Activated naive CD8-positive, alpha-beta T cell treated with anti-CD3 and anti-CD28 coated beads for 36 hours (primary cell): ENCODE results near the gene RHD. TPM values are rescaled to one million over a fixed set of nuclear protein-coding genes. Genes with fewer than 3 reads are reported as not detected.
A peak's percentile ranks its signal among the peaks of the same experiment; 100 is the strongest.
"Not testable (repeated sequence)": the region's sequence is repeated elsewhere in the genome, so short reads cannot be mapped to it uniquely, and the experiment has no call there.

Source experiments
- DNase-seq: peaks from one replicate; pipeline ENCODE4 v3.0.0; 2021
- H3K27ac Mint-ChIP-seq: one replicate; pipeline ENCODE4 v1.8.0; 2022; ENCODE audit warnings: mild to moderate bottlenecking, moderate library complexity, mixed read lengths
- H3K27me3 Mint-ChIP-seq: one replicate; pipeline ENCODE4 v1.8.0; 2022; ENCODE audit warnings: mild to moderate bottlenecking, mixed read lengths
- H3K36me3 Mint-ChIP-seq: one replicate; pipeline ENCODE4 v1.8.0; 2021; ENCODE audit warnings: mild to moderate bottlenecking, mixed read lengths
- H3K4me1 Mint-ChIP-seq: one replicate; pipeline ENCODE4 v1.8.0; 2021; ENCODE audit warnings: mixed read lengths
- H3K4me3 Mint-ChIP-seq: one replicate; pipeline ENCODE4 v1.8.0; 2022; ENCODE audit warnings: mild to moderate bottlenecking, moderate library complexity, mixed read lengths
- H3K9me3 Mint-ChIP-seq: one replicate; pipeline ENCODE4 v1.8.0; 2022; ENCODE audit warnings: mixed read lengths
- total RNA-seq, 2 experiments: library from RNA; stranded (reverse); gene quantifications; one replicate each; pipeline ENCODE4 v1.2.3, GENCODE V29; 2021

Gene RHD
- total RNA-seq, 2 experiments from 2014 or later: not detected

DNA sequence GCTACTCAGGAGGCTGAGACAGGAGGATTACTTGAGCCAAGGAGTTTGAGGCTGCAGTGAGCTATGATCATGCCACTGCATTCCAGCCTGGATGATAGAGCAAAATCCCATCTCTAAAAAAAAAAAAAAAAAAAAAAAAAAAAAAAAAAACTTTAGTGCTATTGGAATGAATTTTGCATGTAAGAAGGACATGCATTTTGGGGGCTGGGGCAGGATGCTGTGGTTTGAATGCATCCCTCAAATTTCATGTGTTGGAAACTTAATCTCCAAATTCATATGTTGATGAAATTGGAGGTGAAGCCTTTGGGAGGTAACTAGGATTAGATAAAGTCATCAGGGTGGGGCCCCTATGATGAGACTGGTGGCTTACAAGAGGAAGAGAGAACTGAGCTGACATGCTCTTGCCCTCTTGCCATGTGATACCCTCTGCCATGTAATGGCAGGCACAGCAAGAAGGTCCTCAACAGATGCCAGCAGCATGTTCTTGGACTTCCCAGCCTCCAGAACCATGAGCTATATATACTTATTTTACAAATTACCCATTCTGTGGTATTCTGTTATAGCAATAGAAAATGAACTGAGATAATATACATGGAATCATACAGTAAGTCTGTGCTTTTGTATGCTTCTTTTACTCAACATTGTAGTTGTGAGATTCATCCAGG lies 40.6 kb downstream of the RHD start:
- not testable (repeated sequence) for DNase-seq, H3K4me3 Mint-ChIP-seq, H3K27ac Mint-ChIP-seq, H3K27me3 Mint-ChIP-seq, H3K9me3 Mint-ChIP-seq, H3K4me1 Mint-ChIP-seq
- peaks cover 13% of the 10 kb centered on the region for H3K36me3 Mint-ChIP-seq

DNA sequence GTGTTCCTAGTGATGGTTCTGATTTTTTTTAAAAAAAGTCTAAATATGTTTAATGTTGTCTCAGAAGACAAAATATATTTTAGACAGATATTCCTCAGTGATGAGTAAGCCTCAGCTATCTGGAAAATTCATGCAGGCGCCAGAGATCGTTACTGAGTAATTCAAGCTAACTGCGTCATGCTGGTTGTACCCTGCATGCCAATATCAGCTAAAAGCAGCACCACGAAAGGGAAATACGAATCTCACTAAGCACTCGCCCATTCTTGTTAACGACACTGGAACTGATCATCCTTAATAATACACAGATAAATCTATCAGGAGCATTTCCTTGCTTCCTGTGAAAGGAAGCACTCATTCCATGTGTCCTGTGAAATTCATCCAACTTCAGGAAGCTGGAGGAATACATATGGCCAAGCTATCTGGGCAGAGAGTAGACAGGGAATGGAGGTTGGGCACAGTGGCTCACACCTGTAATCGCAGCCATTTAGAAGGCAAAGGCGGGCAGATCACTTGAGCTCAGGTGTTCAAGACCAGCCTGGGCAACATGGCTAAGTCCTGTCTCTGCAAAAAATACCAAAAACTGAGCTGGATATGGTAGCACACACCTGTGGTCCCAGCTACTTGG lies 48.1 kb downstream of the RHD start:
- DNase-seq, H3K4me3 Mint-ChIP-seq, H3K27me3 Mint-ChIP-seq, H3K36me3 Mint-ChIP-seq, H3K4me1 Mint-ChIP-seq, H3K9me3 Mint-ChIP-seq, H3K27ac Mint-ChIP-seq: not testable (repeated sequence)

DNA sequence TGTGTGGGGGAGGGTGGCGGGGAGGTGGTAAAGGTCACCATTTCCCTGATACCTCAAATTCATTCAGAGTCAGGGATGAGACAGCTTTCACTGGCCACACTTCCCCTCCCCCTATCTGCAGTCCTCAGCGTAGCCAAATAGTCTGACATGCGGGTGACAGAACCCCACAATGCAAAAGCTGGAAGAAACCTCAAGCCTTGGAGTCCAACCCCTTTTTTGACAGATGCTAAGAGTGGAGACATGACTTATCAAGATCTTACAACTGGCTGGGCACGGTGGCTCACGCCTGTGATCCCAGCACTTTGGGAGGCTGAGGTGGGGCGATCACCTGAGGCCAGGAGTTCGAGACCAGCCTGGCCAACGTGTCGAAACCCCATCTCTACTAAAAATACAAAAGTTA lies 49.8 kb downstream of the RHD start:
- H3K4me3 Mint-ChIP-seq, H3K27ac Mint-ChIP-seq, DNase-seq, H3K27me3 Mint-ChIP-seq, H3K9me3 Mint-ChIP-seq, H3K36me3 Mint-ChIP-seq, H3K4me1 Mint-ChIP-seq: not testable (repeated sequence)

DNA sequence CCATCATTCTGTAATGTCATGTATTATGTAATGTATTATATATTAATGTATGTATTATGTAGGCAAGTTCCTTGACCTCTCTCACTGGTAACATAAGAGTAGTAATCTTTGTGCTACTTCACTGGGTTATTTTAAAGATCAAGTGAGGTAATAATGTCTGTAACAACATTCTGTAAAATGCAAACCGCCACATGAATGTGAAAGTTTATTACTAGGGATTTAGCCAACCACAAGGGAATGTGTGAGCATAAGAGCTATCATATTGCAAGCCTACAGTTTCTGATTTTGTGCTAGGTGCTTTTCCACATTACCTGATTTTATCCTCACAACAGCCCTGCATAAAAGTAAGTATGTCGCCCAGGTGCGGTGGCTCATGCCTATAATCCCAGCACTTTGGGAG lies 52.1 kb downstream of the RHD start:
- not testable (repeated sequence) for H3K9me3 Mint-ChIP-seq, H3K27ac Mint-ChIP-seq, H3K4me1 Mint-ChIP-seq, H3K4me3 Mint-ChIP-seq, DNase-seq, H3K36me3 Mint-ChIP-seq, H3K27me3 Mint-ChIP-seq

DNA sequence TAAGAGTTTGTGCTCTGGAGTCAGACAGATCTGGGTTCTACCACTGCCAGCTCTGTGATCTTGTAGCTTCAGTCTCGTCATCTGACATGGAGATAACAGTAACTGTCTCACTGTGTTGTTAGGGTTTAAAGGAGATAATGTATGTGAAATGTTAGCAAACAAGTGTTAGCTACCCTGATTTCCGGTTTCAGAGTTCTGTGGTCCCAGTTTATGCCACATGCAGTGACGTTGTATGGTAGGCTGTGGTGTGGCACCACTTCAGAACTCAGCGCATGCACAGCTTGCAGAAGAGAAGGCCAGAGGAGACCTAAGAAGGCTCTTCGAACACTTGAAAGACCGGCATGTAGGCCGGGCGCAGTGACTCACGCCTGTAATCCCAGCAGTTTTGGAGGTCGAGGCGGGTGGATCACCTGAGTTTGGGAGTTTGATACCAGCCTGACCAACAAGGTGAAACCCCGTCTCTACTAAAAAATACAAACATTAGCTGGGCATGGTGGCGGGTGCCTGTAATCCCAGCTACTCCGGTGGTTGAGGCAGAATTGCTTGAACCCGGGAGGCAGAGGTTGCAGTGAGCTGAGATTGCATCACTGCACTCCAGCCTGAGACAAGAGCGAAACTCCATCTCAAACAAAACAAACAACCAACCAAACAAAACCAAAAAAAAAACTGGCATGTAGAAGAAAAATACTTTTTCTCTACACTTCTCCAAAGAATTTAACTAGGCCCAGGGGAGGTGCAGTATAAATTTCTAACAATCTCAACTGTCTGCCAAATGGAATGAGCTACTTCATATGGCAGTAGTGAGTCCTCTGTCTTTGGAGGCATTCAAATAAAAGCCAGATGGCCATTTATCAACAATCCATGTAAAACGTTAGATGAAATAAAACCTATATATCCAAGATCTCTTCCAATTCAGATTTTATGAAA lies 55.8 kb downstream of the RHD start:
- H3K9me3 Mint-ChIP-seq, H3K4me1 Mint-ChIP-seq, H3K4me3 Mint-ChIP-seq, H3K27me3 Mint-ChIP-seq, H3K36me3 Mint-ChIP-seq, H3K27ac Mint-ChIP-seq, DNase-seq: not testable (repeated sequence)

DNA sequence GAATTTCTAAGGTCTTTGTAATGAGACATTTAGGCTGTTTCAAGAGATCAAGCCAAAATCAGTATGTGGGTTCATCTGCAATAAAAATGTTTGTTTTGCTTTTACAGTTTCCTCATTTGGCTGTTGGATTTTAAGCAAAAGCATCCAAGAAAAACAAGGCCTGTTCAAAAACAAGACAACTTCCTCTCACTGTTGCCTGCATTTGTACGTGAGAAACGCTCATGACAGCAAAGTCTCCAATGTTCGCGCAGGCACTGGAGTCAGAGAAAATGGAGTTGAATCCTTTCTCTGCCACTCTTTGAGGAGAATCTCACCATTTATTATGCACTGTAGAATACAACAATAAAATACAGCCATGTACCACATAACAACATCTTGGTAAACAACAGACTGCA lies 56.5 kb downstream of the RHD start:
- not testable (repeated sequence) for H3K27me3 Mint-ChIP-seq, H3K9me3 Mint-ChIP-seq, H3K4me1 Mint-ChIP-seq, H3K27ac Mint-ChIP-seq, DNase-seq, H3K36me3 Mint-ChIP-seq, H3K4me3 Mint-ChIP-seq

DNA sequence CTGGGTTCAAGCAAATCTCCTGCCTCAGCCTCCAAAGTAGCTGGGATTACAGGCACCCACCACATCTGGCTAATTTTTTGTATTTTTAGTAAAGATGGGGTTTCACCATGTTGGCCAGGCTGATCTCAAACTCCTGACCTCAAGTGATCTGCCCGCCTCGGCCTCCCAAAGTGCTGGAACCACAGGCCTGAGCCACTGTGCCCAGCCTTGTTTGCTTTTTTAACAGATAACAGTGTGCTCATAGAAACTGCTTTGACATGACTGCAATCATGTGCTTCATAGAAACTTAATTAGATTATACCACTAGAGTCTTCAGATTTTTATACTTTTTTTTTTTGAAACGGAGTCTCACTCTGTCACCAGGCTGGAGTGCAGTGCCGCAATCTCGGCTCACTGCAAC lies 57.0 kb downstream of the RHD start:
- H3K9me3 Mint-ChIP-seq, H3K36me3 Mint-ChIP-seq, DNase-seq, H3K27ac Mint-ChIP-seq, H3K4me1 Mint-ChIP-seq, H3K27me3 Mint-ChIP-seq, H3K4me3 Mint-ChIP-seq: not testable (repeated sequence)

DNA sequence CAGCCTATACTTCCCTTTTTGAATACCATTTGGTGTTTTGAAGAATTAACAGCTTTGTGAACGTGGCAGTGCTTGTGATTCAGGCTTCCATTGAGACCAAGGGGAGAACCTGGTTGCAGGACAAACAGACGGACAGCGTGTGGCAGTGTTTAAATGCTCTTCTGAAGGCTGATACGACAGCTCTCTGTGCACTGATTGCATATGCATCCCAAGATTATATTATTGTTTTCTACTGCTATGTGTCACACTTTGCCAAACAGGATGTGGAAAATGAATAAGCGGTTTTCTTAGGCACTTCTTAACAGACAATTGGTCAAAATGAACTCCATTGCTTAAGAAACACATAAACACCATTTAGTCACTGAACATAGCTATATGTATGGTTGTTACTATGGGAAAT lies 57.6 kb downstream of the RHD start:
- H3K9me3 Mint-ChIP-seq, H3K4me1 Mint-ChIP-seq, H3K36me3 Mint-ChIP-seq, H3K4me3 Mint-ChIP-seq, DNase-seq, H3K27me3 Mint-ChIP-seq: not testable (repeated sequence)
- peak overlapping the region; percentile 25 for H3K27ac Mint-ChIP-seq

DNA sequence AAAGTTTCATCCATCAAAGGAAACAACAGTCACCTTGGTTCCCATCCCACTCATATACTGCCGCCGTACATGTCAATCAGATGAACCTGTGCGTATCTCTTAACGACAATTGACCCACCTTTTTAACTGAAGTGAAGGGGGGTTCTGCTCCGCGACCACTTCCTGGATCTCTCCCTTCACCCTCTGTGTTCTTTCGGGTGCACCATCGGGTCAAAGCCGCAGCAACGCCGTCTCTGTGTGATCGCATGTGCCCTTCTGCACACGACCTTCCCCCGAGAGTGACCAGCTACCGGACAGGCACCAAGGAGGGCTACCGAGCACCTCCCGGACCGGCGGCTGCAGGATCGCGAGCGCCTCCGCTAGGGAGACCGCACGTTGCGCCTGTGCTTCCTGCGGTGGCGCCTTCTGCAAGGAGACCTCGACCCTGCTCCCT lies 64.6 kb downstream of the RHD start:
- peak overlapping the region; percentile 83 for H3K27ac Mint-ChIP-seq
- peaks cover 12% of the 10 kb centered on the region for H3K36me3 Mint-ChIP-seq
- H3K9me3 Mint-ChIP-seq, H3K27me3 Mint-ChIP-seq: not testable (repeated sequence)
- peaks cover 26% of the 10 kb centered on the region for H3K4me1 Mint-ChIP-seq
- DNase-seq: peak; percentile 36
- H3K4me3 Mint-ChIP-seq: peak overlapping the region; percentile 87

DNA sequence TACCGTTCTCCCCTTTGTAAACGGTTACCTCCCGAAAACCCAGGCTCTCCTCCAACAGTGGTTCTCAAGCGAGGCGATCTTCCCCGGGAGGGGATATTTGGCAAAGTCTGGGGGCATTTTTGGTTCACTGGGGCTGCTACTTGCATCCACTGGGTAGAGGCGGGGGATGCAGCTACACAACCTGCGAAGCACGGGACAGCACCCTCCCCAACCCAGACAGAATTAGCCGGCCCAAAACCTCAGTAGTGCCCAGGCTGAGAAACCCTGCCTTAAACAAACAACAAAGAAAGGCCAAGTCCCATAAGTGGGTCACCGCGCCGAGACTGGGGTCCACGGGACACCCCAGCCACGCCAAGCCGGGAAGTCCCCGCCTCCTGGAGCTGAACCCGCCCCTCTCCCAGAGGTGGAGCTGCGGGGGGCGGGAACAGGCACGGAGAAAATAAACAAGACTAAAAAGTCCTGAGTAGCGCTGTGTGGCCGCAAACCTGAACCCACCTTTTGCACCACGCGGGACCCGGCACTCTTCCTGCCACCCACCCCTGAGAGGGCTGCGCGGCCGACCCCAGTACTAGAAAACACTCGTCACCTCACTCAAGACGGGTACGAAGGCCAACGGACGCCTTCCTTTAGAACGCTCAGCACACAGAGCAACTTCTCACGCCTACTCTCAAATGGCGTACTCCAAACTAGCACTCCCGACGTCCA lies 65.3 kb downstream of the RHD start:
- peak overlapping the region; percentile 93 for H3K4me3 Mint-ChIP-seq
- H3K9me3 Mint-ChIP-seq, H3K27me3 Mint-ChIP-seq, DNase-seq: not testable (repeated sequence)
- H3K27ac Mint-ChIP-seq: peak overlapping the region; percentile 94
- H3K36me3 Mint-ChIP-seq: peaks cover 12% of the 10 kb centered on the region
- H3K4me1 Mint-ChIP-seq: peaks cover 27% of the 10 kb centered on the region

DNA sequence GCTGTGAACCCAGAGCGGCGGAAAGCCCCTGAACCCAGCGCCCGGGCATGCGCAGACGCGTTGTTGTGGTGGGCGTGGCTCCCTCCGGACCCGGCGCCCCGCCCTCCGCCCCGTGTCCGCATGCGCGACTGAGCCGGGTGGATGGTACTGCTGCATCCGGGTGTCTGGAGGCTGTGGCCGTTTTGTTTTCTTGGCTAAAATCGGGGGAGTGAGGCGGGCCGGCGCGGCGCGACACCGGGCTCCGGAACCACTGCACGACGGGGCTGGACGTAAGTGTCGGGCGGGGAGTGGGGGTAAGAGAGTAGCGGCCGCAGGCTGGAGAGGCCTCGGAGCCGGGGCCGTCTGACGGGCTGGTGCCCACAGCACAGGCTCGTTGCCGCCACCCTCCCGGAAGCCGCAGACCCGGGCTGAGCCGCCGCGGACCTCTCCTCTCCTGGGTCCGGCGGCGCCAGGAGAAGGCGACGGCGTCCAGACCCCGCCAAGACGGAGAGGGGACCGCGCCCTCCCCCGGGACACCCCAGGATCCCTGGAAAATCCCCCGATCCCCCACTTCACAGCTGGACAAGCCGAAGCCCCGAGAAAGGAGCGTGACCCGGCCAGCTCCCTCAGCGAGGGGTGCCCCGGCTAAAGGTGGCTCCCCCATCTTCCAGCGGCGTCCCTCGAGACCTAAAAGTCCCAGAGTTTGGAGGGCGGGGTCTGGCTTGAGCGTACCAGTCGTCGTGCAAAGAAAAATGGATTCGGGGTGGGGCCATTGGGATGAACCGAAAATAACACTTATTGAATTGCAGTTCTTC lies 66.1 kb downstream of the RHD start, which contains the start of gene TMEM50A:
TSS of gene TMEM50A (plus strand) at position 147 of the 794 bp plus-strand sequence. CDS start 2,153 bp downstream, outside the sequence.
- H3K27me3 Mint-ChIP-seq: no peaks in the 10 kb centered on the region
- no peaks in the 10 kb centered on the region for H3K9me3 Mint-ChIP-seq
- peaks cover 12% of the 10 kb centered on the region for H3K36me3 Mint-ChIP-seq
- peak within 1 kb of the TSS; percentile 93 for H3K4me3 Mint-ChIP-seq
- peak within 1 kb of the TSS; percentile 94 for H3K27ac Mint-ChIP-seq
- peaks cover 25% of the 10 kb centered on the region for H3K4me1 Mint-ChIP-seq
- DNase-seq: peak; percentile 92

DNA sequence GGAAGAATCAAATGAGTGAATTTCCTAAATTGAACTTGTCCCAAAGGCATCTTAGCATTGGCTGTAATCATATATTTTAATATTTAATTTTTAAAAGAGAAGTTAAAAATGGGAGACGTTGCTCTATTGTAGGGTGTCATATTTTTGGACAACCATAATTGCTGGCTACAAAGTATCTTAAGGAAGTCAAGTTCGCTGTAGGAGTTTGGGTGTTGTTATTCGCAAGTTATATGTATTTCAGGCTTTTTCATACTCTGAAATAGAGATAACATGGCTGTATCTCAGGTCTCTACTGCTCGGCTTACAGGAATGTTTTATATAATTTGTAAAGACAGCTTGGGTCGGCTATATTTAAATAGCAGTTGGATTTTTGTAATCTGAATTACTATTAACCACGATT lies 66.7 kb downstream of the RHD start:
- no peak for DNase-seq
- peak overlapping the region; percentile 94 for H3K27ac Mint-ChIP-seq
- H3K9me3 Mint-ChIP-seq: no peaks in the 10 kb centered on the region
- H3K27me3 Mint-ChIP-seq: no peaks in the 10 kb centered on the region
- peak overlapping the region; percentile 93 for H3K4me3 Mint-ChIP-seq
- H3K36me3 Mint-ChIP-seq: peaks cover 12% of the 10 kb centered on the region
- peaks cover 24% of the 10 kb centered on the region for H3K4me1 Mint-ChIP-seq

DNA sequence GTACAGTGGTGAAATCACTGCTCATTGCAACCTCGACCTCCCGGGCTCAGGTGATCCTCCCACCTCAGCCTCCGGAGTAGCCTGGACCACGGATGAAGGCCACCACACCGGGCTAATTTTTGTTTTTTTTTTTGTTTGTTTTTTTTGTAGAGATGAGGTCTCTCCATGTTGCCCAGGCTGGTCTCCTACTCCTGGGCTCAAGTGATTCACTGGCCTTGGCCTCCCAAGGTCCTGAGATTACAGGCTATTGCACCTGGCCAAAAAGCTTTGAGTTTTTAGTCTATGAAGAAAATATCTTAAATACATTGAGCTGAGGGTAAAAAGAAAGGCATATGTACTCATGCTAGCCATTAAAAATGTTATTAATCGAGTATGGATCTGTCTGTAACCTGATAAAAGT lies 69.4 kb downstream of the RHD start:
- Mint-ChIP-seq H3K36me3 (peaks cover 12% of the 10 kb centered on the region), H3K4me1 (peaks cover 24% of the 10 kb centered on the region), H3K27me3 (no peaks in the 10 kb centered on the region), H3K9me3 (no peaks in the 10 kb centered on the region), H3K4me3 (no peak overlapping the region), H3K27ac (no peak overlapping the region)
- DNase-seq: no peak

DNA sequence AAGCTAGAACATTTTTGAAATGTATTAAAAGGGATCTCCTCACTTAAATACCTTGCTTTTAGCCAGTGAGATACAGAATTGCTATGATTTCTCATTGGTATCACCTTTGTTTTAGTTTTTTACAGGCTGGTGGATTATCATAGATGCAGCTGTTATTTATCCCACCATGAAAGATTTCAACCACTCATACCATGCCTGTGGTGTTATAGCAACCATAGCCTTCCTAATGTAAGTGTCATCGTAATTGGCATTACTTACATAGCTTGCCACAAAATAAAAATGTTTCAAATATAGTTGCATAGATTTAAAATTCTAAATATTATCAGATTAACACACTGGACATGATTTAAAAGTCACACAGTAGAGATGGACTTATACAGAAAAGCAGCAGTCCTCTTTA lies 70.5 kb downstream of the RHD start:
- Mint-ChIP-seq H3K36me3 (peaks cover 12% of the 10 kb centered on the region), H3K9me3 (no peaks in the 10 kb centered on the region), H3K27ac (no peak overlapping the region), H3K27me3 (no peaks in the 10 kb centered on the region), H3K4me1 (peaks cover 26% of the 10 kb centered on the region), H3K4me3 (no peak overlapping the region)
- no peak for DNase-seq
